Brain microvascular endothelial cell (primary cell): ENCODE data around the gene ZNF697.

Experiments used
- DNase-seq: peaks from one replicate; pipeline ENCODE4 v3.0.0-alpha.2; 2020
- H3K27ac ChIP-seq: fragments of 250-450 bp; sonication (Bioruptor Pico); 2 replicates; pipeline ENCODE4 v1.5.1; 2020; ENCODE audit warnings: mild to moderate bottlenecking, moderate library complexity
- H3K27me3 ChIP-seq: fragments of 250-450 bp; sonication (Bioruptor Pico); replicated peaks from 2 replicates; pipeline ENCODE4 v1.5.1; 2020; ENCODE audit warnings: mild to moderate bottlenecking
- H3K36me3 ChIP-seq: fragments of 250-450 bp; sonication (Bioruptor Pico); replicated peaks from 2 replicates; pipeline ENCODE4 v1.5.1; 2020; ENCODE audit warnings: mild to moderate bottlenecking
- H3K4me3 ChIP-seq: 2 replicates; pipeline ENCODE4 v1.5.1; 2011; ENCODE audit warnings: low read depth, mild to moderate bottlenecking, control low read depth, low read length, moderate library complexity
- CTCF ChIP-seq: IDR thresholded peaks from 2 replicates; pipeline ENCODE4 v1.5.1; 2011; ENCODE audit warnings: low read depth, mild to moderate bottlenecking, moderate library complexity, low read length, control low read depth, inconsistent platforms; ENCODE audit errors: missing control alignments
- in situ Hi-C: cut with HindIII; loops from 2 replicates; pipeline ENCODE4 v1.10.0; 2017; ENCODE audit warnings: low sequenced_read_pairs, low pct_ligation_motif_present

The ZNF697 gene

GRCh38 chr1:119646521-119647227, 1.4 kb downstream of the ZNF697 start:
- DNase-seq: peak; percentile 64
- no peak for TF ChIP-seq CTCF
- H3K27ac ChIP-seq: peak overlapping the region; percentile 81
- peak overlapping the region; percentile 89 for H3K4me3 ChIP-seq
- in situ Hi-C loops: no loop called here
- no peaks in the 10 kb centered on the region for H3K27me3 ChIP-seq
- peaks cover under 1% of the 10 kb centered on the region for H3K36me3 ChIP-seq

GRCh38 chr1:119639109-119639508, 9.0 kb downstream of the ZNF697 start:
- TF ChIP-seq CTCF: no peak
- Histone ChIP-seq H3K27ac (no peak overlapping the region), H3K36me3 (peaks cover 2% of the 10 kb centered on the region), H3K4me3 (no peak overlapping the region), H3K27me3 (no peaks in the 10 kb centered on the region)
- DNase-seq: no peak
- in situ Hi-C loops: no loop called here

- H3K4me3 ChIP-seq: no peak overlapping the region
- H3K27ac ChIP-seq: no peak overlapping the region
- no peak for TF ChIP-seq CTCF
- H3K36me3 ChIP-seq: peaks cover 2% of the 10 kb centered on the region
- DNase-seq: no peak
- no peaks in the 10 kb centered on the region for H3K27me3 ChIP-seq
- in situ Hi-C loops: no loop called here
Measured at GRCh38 chr1:119637710-119638109, 10.4 kb downstream of the ZNF697 start.

GRCh38 chr1:119636491-119637089, 11.5 kb downstream of the ZNF697 start:
- H3K27ac ChIP-seq: peak overlapping the region; percentile 63
- TF ChIP-seq CTCF: no peak

GRCh38 chr1:119635811-119636390, 12.2 kb downstream of the ZNF697 start:
- H3K27ac ChIP-seq: peak overlapping the region; percentile 63
- in situ Hi-C loops: no loop called here
- peak; percentile 67 for DNase-seq
- no peak overlapping the region for H3K4me3 ChIP-seq
- no peaks in the 10 kb centered on the region for H3K27me3 ChIP-seq
- TF ChIP-seq CTCF: no peak
- H3K36me3 ChIP-seq: no peaks in the 10 kb centered on the region

More at GRCh38 chr1:119636491-119637089, 11.5 kb downstream of the ZNF697 start:
- no peaks in the 10 kb centered on the region for H3K27me3 ChIP-seq
- no peak for DNase-seq
- H3K36me3 ChIP-seq: peaks cover 1% of the 10 kb centered on the region
- no peak overlapping the region for H3K4me3 ChIP-seq
- in situ Hi-C loops: no loop called here
